HCT116 (cell line): ENCODE measurements around the gene OAT. TPM values are rescaled to one million over a fixed set of nuclear protein-coding genes. Genes with fewer than 3 reads are reported as not detected.

ENCODE experiments used
- ATAC-seq: fragments of 200-7000 bp; cut with Tn5 transposase; 2 replicates; pipeline ENCODE4 v1.9.1; 2020; ENCODE audit warnings: mild to moderate bottlenecking, moderate library complexity
- BruUV-seq: library from RNA; stranded (reverse); fragments of 400-500 nt; replicated peaks from 2 replicates; lab custom pipeline; 2021; lab: Mats Ljungman, UMichigan
- CTCF ChIA-PET: fragments of 300-600 bp; sonication (Branson Sonifier 250); formaldehyde crosslinking; loops from one replicate; lab custom pipeline; 2021; ENCODE audit warnings: antibody characterized with exemption; lab: Charles Lee
- POLR2A ChIA-PET: fragments of 300-600, 350-600 bp; sonication (Branson Sonifier 250); formaldehyde crosslinking; loops from one replicate; lab custom pipeline; 2021; ENCODE audit warnings: antibody characterized with exemption; lab: Charles Lee
- RAD21 ChIA-PET, 2 experiments: fragments of 300-600 bp; sonication (Branson Sonifier 250); formaldehyde crosslinking; loops; one replicate each; lab custom pipeline; 2023; ENCODE audit warnings: low total read pairs in 2 of 2; ENCODE audit not compliant: uncharacterized antibody in 2 of 2, unreplicated experiment in 2 of 2, low non-redundant PET in 1 of 2; lab: Charles Lee
- DNase-seq: peaks from one replicate; pipeline ENCODE4 v3.0.0-alpha.2; 2010; ENCODE audit warnings: low read depth, low spot score
- H2AFZ ChIP-seq: fragments of 200-600 bp; shearing (Covaris generic), sonication (generic); 2 replicates; pipeline ENCODE4 v1.6.1; 2017; ENCODE audit warnings: low read depth, mixed run types, mixed read lengths, antibody characterized with exemption, low read length; ENCODE audit not compliant: poor library complexity, severe bottlenecking
- H3K27ac ChIP-seq: 2 replicates; pipeline ENCODE4 v1.5.1; 2012; ENCODE audit warnings: low read depth, low read length
- H3K27me3 ChIP-seq: fragments of 200-600 bp; sonication (generic); 2 replicates; pipeline ENCODE4 v1.6.1; 2016; ENCODE audit warnings: mixed run types, low read length, mixed read lengths; ENCODE audit not compliant: insufficient read depth
- H3K36me3 ChIP-seq, 2 experiments: fragments of 200-500 bp in 1 of 2; fragments of 200-600 bp in 1 of 2; sonication (Bioruptor generic) in 1 of 2; sonication (generic) in 1 of 2; 2 replicates each; pipeline versions ENCODE4 v1.5.1 to v1.6.1; 2014 to 2016; ENCODE audit warnings: low read length in 2 of 2, inconsistent platforms in 1 of 2, mixed read lengths in 1 of 2, mixed run types in 1 of 2; ENCODE audit not compliant: insufficient read depth in 2 of 2, control insufficient read depth in 1 of 2
- H3K4me1 ChIP-seq, 2 experiments: fragments of 200-600 bp in 1 of 2; sonication (generic) in 1 of 2; 2 replicates each; pipeline versions ENCODE4 v1.5.1 to v1.6.1; 2012 to 2017; ENCODE audit warnings: low read length in 2 of 2, inconsistent platforms in 1 of 2, mild to moderate bottlenecking in 1 of 2, mixed read lengths in 1 of 2, mixed run types in 1 of 2, moderate library complexity in 1 of 2; ENCODE audit not compliant: insufficient read depth in 2 of 2, control insufficient read depth in 1 of 2
- H3K4me2 ChIP-seq: fragments of 200-600 bp; sonication (generic); 2 replicates; pipeline ENCODE4 v1.6.1; 2017; ENCODE audit warnings: mixed run types, low read length, mixed read lengths
- H3K4me3 ChIP-seq, 2 experiments: fragments of 200-600 bp in 1 of 2; sonication (generic) in 1 of 2; replicated peaks in 1 of 2; 2 replicates each; pipeline ENCODE4 v1.5.1; 2011 to 2016; ENCODE audit warnings: low read length in 2 of 2, control low read depth in 1 of 2, low read depth in 1 of 2, mild to moderate bottlenecking in 1 of 2, mixed read lengths in 1 of 2, mixed run types in 1 of 2
- H3K79me2 ChIP-seq: fragments of 200-600 bp; sonication (generic); 2 replicates; pipeline ENCODE4 v1.6.1; 2017; ENCODE audit warnings: mild to moderate bottlenecking, mixed run types, low read length, moderate library complexity, mixed read lengths; ENCODE audit not compliant: insufficient read depth
- H3K9ac ChIP-seq: fragments of 200-600 bp; sonication (generic); 2 replicates; pipeline ENCODE4 v1.6.1; 2016; ENCODE audit warnings: low read length, mixed read lengths
- H3K9me2 ChIP-seq: fragments of 200-600 bp; sonication (generic), shearing (Covaris generic); 2 replicates; pipeline ENCODE4 v1.6.1; 2017; ENCODE audit warnings: mixed run types, mild to moderate bottlenecking, moderate library complexity; ENCODE audit not compliant: insufficient read depth
- H3K9me3 ChIP-seq, 2 experiments: fragments of 200-500 bp in 1 of 2; fragments of 200-600 bp in 1 of 2; sonication (Bioruptor generic) in 1 of 2; sonication (generic) in 1 of 2; 2 replicates each; pipeline ENCODE4 v1.6.1; 2014 to 2017; ENCODE audit warnings: low read length in 2 of 2, mixed read lengths in 2 of 2, inconsistent platforms in 1 of 2, low read depth in 1 of 2, mild to moderate bottlenecking in 1 of 2, mixed run types in 1 of 2, moderate library complexity in 1 of 2; ENCODE audit not compliant: control insufficient read depth in 1 of 2, insufficient read depth in 1 of 2
- H4K20me1 ChIP-seq: fragments of 200-600 bp; sonication (generic), shearing (Covaris generic); 2 replicates; pipeline ENCODE4 v1.6.1; 2017; ENCODE audit warnings: mixed run types, mild to moderate bottlenecking, moderate library complexity; ENCODE audit not compliant: insufficient read depth
- CEBPB ChIP-seq: IDR thresholded peaks from 2 replicates; pipeline ENCODE4 v1.6.1; 2012; ENCODE audit warnings: low read depth
- EGR1 ChIP-seq: IDR thresholded peaks from 2 replicates; pipeline ENCODE4 v1.6.1; 2012; ENCODE audit warnings: low read depth
- ELF1 ChIP-seq: IDR thresholded peaks from 2 replicates; pipeline ENCODE4 v1.6.1; 2012; ENCODE audit warnings: low read depth, borderline replicate concordance
- EZH2 ChIP-seq: fragments of 200-600 bp; sonication (generic); IDR thresholded peaks from 2 replicates; pipeline ENCODE4 v1.6.1; 2017; ENCODE audit warnings: antibody characterized with exemption, mixed run types
- FOSL1 ChIP-seq: IDR thresholded peaks from 2 replicates; pipeline ENCODE4 v1.6.1; 2012; ENCODE audit warnings: low read depth
- JUND ChIP-seq: IDR thresholded peaks from 2 replicates; pipeline ENCODE4 v1.6.1; 2012
- MAX ChIP-seq: IDR thresholded peaks from 2 replicates; pipeline ENCODE4 v1.6.1; 2012
- POLR2AphosphoS5 ChIP-seq: IDR thresholded peaks from 2 replicates; pipeline ENCODE4 v1.6.1; 2011; ENCODE audit warnings: mild to moderate bottlenecking, low read depth, low read length, moderate library complexity
- REST ChIP-seq: IDR thresholded peaks from 2 replicates; pipeline ENCODE4 v1.6.1; 2012; ENCODE audit warnings: low read depth
- SIN3A ChIP-seq: IDR thresholded peaks from 2 replicates; pipeline ENCODE4 v1.6.1; 2012; ENCODE audit warnings: low read depth
- SP1 ChIP-seq: IDR thresholded peaks from 2 replicates; pipeline ENCODE4 v1.6.1; 2012; ENCODE audit warnings: low read depth
- SRF ChIP-seq: IDR thresholded peaks from 2 replicates; pipeline ENCODE4 v1.6.1; 2012; ENCODE audit warnings: low read depth
- TCF7L2 ChIP-seq: IDR thresholded peaks from 2 replicates; pipeline ENCODE4 v1.7.0; 2011; ENCODE audit warnings: borderline replicate concordance, inconsistent platforms; ENCODE audit not compliant: insufficient read depth, insufficient read length; ENCODE audit errors: extremely low read depth
- YY1 ChIP-seq: IDR thresholded peaks from 2 replicates; pipeline ENCODE4 v1.6.1; 2011; ENCODE audit warnings: low read length, low read depth, moderate library complexity, mild to moderate bottlenecking; ENCODE audit not compliant: insufficient replicate concordance; ENCODE audit errors: extremely low read depth
- ZFX ChIP-seq: fragments of 450-650 bp; IDR thresholded peaks from 2 replicates; pipeline ENCODE4 v1.6.1; 2017
- ZNF274 ChIP-seq: fragments of 200-500 bp; sonication (Bioruptor generic); IDR thresholded peaks from 2 replicates; pipeline ENCODE4 v1.6.1; 2014; ENCODE audit warnings: mild to moderate bottlenecking, low read depth, low read length, inconsistent platforms
- intact Hi-C: fragments of 100-400 bp; cut with micrococcal nuclease; formaldehyde crosslinking; loops from 2 replicates; pipeline ENCODE4 v1.10.0; 2022
- total RNA-seq: library from RNA; stranded (reverse); gene quantifications from one replicate; pipeline ENCODE4 v1.2.1, GENCODE V29; 2021; ENCODE audit not compliant: unreplicated experiment
- TF ChIP-seq, protein P1 (sequence below): IDR thresholded peaks from 2 replicates; pipeline ENCODE4 v1.6.1; 2012
- TF ChIP-seq, protein P2 (sequence below), 3 experiments: fragments of 200-600 bp in 1 of 3; sonication (generic) in 1 of 3; IDR thresholded peaks in 2 of 3; conservative IDR thresholded peaks in 1 of 3; 2 replicates each; pipeline ENCODE4 v1.5.1; 2012 to 2017; ENCODE audit warnings: low read depth in 2 of 3, low read length in 2 of 3, antibody characterized with exemption in 1 of 3, borderline replicate concordance in 1 of 3, control low read depth in 1 of 3, mild to moderate bottlenecking in 1 of 3, mixed read lengths in 1 of 3, mixed run types in 1 of 3, moderate library complexity in 1 of 3; ENCODE audit not compliant: insufficient read depth in 1 of 3
- TF ChIP-seq, protein P3 (sequence below): IDR thresholded peaks from 2 replicates; pipeline ENCODE4 v1.6.1; 2011; ENCODE audit warnings: mild to moderate bottlenecking, low read length, moderate library complexity; ENCODE audit not compliant: insufficient replicate concordance; ENCODE audit errors: extremely low read depth

The OAT gene
- total RNA-seq, 1 experiment from 2014 or later, result 133 TPM

- ATAC-seq (no peak), DNase-seq (no peak)
- Histone ChIP-seq H2AFZ (no peak overlapping the region), H3K9me2 (no peaks in the 10 kb centered on the region), H3K79me2 (no peaks in the 10 kb centered on the region), H3K36me3 (no peaks in the 10 kb centered on the region), H3K27ac (no peak overlapping the region), H3K4me1 (peaks cover 8 to 21% of the 10 kb centered on the region in 2 experiments; a peak in 3 of 4 replicates), H3K9ac (no peak overlapping the region), H3K4me2 (no peak overlapping the region), H3K9me3 (no peaks in the 10 kb centered on the region), H4K20me1 (no peaks in the 10 kb centered on the region), H3K4me3 (no peak overlapping the region), H3K27me3 (no peaks in the 10 kb centered on the region)
- ChIA-PET CTCF (no interaction called here), RAD21 (no interaction called here), POLR2A (no interaction called here)
- intact Hi-C loops, result no loop called here
- TF ChIP-seq ZFX (no peak), POLR2AphosphoS5 (no peak), ZNF274 (no peak), JUND (no peak), ELF1 (no peak), SRF (no peak), SP1 (no peak), REST (no peak), EGR1 (no peak), EZH2 (no peak), YY1 (no peak), TCF7L2 (no peak), CEBPB (no peak), FOSL1 (no peak), MAX (no peak), SIN3A (no peak)
- TF ChIP-seq, protein P1, sequence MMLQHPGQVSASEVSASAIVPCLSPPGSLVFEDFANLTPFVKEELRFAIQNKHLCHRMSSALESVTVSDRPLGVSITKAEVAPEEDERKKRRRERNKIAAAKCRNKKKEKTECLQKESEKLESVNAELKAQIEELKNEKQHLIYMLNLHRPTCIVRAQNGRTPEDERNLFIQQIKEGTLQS, result no peak
- TF ChIP-seq, protein P2, sequence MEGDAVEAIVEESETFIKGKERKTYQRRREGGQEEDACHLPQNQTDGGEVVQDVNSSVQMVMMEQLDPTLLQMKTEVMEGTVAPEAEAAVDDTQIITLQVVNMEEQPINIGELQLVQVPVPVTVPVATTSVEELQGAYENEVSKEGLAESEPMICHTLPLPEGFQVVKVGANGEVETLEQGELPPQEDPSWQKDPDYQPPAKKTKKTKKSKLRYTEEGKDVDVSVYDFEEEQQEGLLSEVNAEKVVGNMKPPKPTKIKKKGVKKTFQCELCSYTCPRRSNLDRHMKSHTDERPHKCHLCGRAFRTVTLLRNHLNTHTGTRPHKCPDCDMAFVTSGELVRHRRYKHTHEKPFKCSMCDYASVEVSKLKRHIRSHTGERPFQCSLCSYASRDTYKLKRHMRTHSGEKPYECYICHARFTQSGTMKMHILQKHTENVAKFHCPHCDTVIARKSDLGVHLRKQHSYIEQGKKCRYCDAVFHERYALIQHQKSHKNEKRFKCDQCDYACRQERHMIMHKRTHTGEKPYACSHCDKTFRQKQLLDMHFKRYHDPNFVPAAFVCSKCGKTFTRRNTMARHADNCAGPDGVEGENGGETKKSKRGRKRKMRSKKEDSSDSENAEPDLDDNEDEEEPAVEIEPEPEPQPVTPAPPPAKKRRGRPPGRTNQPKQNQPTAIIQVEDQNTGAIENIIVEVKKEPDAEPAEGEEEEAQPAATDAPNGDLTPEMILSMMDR (IDR thresholded peaks at IDR 0.05 in 2 of 3, conservative IDR thresholded peaks at IDR 0.05 in 1 of 3; ENCODE audit: borderline replicate concordance in 1 of 3, insufficient read depth in 1 of 3, low read depth in 2 of 3, low read length in 2 of 3), result no peak
- TF ChIP-seq, protein P3, sequence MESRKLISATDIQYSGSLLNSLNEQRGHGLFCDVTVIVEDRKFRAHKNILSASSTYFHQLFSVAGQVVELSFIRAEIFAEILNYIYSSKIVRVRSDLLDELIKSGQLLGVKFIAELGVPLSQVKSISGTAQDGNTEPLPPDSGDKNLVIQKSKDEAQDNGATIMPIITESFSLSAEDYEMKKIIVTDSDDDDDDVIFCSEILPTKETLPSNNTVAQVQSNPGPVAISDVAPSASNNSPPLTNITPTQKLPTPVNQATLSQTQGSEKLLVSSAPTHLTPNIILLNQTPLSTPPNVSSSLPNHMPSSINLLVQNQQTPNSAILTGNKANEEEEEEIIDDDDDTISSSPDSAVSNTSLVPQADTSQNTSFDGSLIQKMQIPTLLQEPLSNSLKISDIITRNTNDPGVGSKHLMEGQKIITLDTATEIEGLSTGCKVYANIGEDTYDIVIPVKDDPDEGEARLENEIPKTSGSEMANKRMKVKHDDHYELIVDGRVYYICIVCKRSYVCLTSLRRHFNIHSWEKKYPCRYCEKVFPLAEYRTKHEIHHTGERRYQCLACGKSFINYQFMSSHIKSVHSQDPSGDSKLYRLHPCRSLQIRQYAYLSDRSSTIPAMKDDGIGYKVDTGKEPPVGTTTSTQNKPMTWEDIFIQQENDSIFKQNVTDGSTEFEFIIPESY, result no peak
- no TSS peak for BruUV-seq
Observed at GRCh38 chr10:124350806-124351205, 67.9 kb downstream of the OAT start.
